ENCODE measurements around the gene NEK6.
A peak's percentile ranks its signal among the peaks of the same experiment; 100 is the strongest.

The NEK6 gene

DNA sequence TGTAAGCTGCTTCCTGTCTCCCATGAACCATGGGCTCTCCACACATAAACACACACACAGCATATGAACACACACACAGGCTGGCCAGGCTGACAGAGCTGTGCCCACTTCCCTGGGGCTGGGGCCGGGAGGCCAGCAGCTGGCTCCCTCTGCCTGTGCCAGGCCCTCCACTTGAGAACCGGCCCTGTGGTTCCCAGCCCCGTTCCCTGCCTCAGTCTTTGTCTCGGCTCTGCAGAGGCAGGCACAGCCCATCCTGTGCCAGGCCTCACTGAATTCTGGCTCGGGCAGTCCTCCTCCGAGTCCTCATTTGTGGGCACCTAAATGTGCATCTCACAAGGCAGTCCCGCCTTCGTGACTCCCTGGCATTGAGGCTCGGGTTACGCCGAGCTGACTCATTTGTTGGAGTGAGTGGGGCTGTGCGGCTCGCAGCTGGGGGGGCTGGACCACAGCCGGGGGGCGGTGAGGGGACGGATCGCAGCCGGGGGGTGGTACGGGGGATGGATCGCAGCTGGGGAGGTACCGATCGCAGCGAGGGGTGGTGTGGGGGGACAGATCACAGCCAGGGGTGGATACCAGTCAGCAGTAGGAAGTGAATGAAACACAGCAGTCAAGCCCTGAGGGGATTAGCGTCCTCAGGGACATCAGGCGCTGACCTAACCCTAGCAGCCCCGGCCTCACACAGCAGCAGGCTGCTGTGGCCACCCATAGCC is 85.2 kb downstream of the NEK6 start:
- peak; percentile 74 for DNase-seq (ENCODE audit: low read depth)

GRCh38 chr9:124343533-124344290 is 86.0 kb downstream of the NEK6 start:
- no peak for DNase-seq (ENCODE audit: low read depth)

GRCh38 chr9:124344291-124345050 is 86.7 kb downstream of the NEK6 start:
- DNase-seq (ENCODE audit: low read depth), result no peak

DNA sequence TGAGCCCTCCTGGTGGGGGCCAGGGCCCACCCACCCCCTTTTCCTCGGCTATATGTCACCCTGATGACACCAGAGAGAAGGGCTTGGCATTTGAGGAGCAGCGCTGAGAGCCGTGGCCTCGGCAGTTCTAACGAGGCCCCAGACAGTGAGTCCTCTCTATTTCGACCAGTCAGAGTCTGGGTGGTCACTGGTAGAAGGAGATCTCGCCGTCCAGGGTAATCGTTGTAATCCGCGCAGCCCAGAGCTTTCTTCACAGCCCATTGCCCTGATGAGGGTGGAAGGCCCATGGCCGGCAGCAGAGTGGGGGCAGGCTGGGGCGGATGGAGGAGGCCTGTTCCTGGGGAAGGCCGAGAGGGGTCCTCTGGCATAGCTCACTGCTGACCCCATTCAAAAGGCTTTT is 87.3 kb downstream of the NEK6 start:
- DNase-seq (ENCODE audit: low read depth), result no peak

DNA sequence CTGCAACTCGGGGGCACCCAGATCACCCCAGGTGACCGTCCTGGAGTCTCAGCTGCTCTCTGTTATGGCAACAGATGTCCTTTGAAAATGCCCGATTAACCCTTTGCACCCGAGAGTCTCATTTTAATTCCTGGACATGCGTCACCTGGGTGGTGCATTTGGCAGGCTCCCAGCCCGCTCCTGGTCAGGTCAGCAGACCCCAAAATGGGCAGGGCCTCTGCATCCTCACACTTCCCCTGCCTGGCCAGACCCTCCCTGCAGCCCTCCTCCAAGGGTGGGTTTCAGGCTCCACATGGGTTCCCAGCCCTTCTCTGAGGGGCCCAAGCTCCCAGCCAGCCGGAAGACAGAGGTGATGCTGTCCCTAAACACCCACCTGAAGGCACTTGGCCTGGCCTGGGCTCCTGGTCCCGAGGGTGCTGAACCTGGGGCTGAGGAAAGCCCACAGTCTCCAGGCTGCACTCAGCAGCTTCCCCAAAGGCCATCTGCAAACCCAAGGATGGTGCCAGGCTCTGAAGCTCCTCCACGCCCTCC is 88.1 kb downstream of the NEK6 start:
- DNase-seq (ENCODE audit: low read depth), result no peak

- DNase-seq (ENCODE audit: low read depth), result no peak
These were observed 88.8 kb downstream of the NEK6 start for GRCh38 chr9:124346347-124347163.

GRCh38 chr9:124347206-124347967 is 89.6 kb downstream of the NEK6 start:
- no peak for DNase-seq (ENCODE audit: low read depth)

- no peak for DNase-seq (ENCODE audit: low read depth)
These were observed 90.2 kb downstream of the NEK6 start for GRCh38 chr9:124347968-124348358.

DNA sequence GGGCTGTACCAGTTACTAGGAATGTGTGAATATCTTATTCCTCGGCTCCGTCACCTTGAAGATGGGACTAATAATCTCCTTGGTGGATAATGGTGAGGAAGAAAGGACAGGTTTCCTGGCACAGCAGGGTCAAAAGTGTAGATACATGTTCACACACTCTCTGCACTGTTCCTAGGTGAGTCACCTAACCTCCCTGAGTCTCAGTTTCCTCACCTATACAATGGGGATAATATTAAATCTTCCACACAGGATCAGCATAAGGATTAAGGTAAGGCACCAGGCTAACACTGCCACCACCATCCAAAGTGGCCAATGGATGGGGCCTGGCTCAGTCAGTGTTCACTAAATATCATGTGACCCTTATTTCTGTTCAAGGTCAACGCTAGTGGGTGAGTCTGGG is 90.6 kb downstream of the NEK6 start:
- no peak for DNase-seq (ENCODE audit: low read depth)

DNA sequence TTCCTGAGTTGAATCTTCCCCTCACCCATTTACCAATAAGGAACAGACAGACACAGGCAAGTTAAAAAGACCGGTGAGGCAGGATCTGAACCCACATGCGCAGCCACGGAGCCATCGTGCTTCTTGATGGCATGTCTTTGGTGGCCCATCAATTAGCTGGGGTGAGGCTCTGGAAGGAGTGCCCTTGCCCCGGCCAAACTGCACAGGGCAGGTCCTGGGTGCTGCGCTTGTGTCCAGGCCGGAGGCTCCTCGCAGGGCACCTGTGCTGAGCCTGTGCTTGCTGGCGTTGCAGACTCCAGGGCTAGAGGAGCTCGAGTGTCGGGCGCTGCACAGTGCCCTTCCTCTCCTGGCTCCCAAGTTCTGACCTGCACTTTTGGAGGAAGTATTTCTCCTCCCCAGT is 91.1 kb downstream of the NEK6 start:
- no peak for DNase-seq (ENCODE audit: low read depth)

DNA sequence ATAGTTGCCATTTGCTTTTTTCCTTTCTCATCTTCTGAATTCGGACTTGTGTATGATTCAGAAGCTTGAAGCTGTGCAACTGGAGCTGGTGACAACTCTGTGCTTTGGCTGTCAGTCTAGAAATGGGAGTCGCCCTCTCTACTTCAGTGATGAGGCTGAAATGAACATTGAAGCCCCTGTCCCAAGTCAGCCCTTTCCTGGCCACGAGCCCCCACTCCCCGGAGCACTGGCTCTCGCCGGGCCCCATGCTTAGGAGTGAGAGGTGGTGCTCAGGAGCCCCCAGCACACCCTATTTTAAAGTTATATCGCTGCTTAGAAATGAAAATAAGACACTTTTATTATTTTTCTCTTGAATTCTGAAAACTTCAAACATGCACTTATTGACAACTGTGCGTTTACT is 91.5 kb downstream of the NEK6 start:
- DNase-seq (ENCODE audit: low read depth), result no peak

DNA sequence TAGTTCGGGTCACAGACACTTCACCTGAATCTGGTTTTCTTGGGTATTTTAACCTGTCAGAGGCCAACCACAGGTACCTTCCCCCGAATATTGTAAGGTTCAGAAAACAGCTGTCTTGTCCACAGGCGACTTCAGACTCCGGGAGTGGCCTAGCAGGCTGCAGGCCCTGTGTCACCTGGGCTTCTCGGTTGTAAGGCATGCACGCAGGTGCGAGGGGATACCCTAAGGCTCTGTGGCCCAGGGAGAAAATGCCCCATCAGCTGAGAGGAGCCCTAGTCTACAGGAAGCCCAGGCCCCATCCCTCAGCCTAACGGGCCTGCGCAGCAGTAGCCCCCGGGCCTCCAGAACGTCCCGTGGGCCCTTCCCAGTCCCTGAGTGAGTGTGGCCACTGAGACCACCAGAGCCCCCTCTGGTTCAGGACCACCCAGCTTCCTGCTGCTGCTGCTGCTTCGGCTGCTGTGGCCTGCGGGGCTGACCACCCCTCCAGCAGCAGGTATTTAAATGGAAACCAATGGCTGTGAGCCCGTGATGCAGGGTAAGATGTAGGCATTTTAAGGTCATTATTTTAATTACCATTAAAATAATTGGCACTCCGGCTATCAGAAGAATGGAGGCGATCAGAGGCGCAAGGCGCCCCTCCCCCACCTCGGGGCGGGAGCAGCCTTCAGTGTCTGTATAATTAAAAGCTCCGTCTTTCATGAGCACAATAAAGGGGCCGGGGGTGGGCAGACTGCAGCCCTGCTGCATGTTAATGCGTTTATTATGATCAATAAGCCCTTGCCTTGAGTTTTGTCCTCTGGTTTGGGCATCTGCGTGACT is 92.1 kb downstream of the NEK6 start:
- no peak for DNase-seq (ENCODE audit: low read depth)

- DNase-seq (ENCODE audit: low read depth), result no peak
These were observed 92.9 kb downstream of the NEK6 start for GRCh38 chr9:124350494-124351263.

- DNase-seq (ENCODE audit: low read depth), result no peak
These were observed 94.1 kb downstream of the NEK6 start for GRCh38 chr9:124351672-124352468.

- DNase-seq (ENCODE audit: low read depth), result peak; percentile 18
These were observed 94.9 kb downstream of the NEK6 start for GRCh38 chr9:124352616-124353015.

GRCh38 chr9:124353166-124353768 is 95.5 kb downstream of the NEK6 start:
- no peak for DNase-seq (ENCODE audit: low read depth)

DNA sequence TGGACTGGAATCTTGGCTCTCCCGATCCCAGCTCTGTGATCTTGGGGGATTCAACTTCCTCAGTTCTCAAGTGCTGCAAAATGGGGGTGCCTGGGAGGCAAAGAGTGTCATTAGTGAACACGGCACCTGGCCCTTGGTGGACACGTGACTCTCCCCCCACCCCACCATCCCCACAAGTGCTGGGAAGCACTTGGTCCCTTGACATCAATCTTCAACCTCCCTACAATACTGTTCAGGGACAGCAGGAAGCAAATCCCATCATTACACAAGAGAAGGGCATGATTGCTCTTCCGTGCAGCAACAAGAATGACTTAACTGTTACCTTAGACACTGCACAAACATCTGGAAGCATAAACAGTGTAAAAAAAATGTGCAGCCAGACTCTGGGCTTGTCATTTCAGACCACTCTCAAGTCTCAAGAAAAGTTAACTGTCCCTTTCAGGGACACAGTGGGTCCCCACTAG is 96.1 kb downstream of the NEK6 start:
- DNase-seq (ENCODE audit: low read depth), result peak; percentile 73
